ENCODE measurements around the gene PRKCB.
"Not testable (repeated sequence)": the region's sequence is repeated elsewhere in the genome, so short reads cannot be mapped to it uniquely, and the experiment has no call there.

Gene PRKCB

GRCh38 chr16:24027466-24027865, 191.7 kb downstream of the PRKCB start:
- DNase-seq (ENCODE audit: low read depth, low spot score) = no peak
- Histone ChIP-seq H3K27ac (ENCODE audit: low read length) (no peak overlapping the region), H3K4me1 (ENCODE audit: control insufficient read depth, insufficient read depth, low read length) (no peaks in the 10 kb centered on the region), H3K4me3 (ENCODE audit: low read length) (no peak overlapping the region), H3K9me3 (ENCODE audit: control insufficient read depth, insufficient read depth, low read length) (no peaks in the 10 kb centered on the region), H3K27me3 (ENCODE audit: control insufficient read depth, insufficient read depth, low read length) (no peaks in the 10 kb centered on the region), H3K36me3 (ENCODE audit: control insufficient read depth, insufficient read depth, low read length) (no peaks in the 10 kb centered on the region)
- whole genome bisulfite sequencing (ENCODE audit: insufficient coverage, insufficient read length) = no CpG with 5 or more reads among the region's 8 CpGs

- not testable (repeated sequence) for DNase-seq (ENCODE audit: low read depth, low spot score); H3K36me3 ChIP-seq (ENCODE audit: control insufficient read depth, insufficient read depth, low read length); H3K4me1 ChIP-seq (ENCODE audit: control insufficient read depth, insufficient read depth, low read length); H3K9me3 ChIP-seq (ENCODE audit: control insufficient read depth, insufficient read depth, low read length); H3K4me3 ChIP-seq (ENCODE audit: low read length); H3K27me3 ChIP-seq (ENCODE audit: control insufficient read depth, insufficient read depth, low read length); H3K27ac ChIP-seq (ENCODE audit: low read length)
- no CpG with 5 or more reads among the region's 1 CpG for WGBS (ENCODE audit: insufficient coverage, insufficient read length)
These were observed 194.1 kb downstream of the PRKCB start for GRCh38 chr16:24029841-24030240.

- Histone ChIP-seq H3K9me3 (ENCODE audit: control insufficient read depth, insufficient read depth, low read length) (no peaks in the 10 kb centered on the region), H3K4me1 (ENCODE audit: control insufficient read depth, insufficient read depth, low read length) (no peaks in the 10 kb centered on the region), H3K4me3 (ENCODE audit: low read length) (no peak overlapping the region), H3K27me3 (ENCODE audit: control insufficient read depth, insufficient read depth, low read length) (no peaks in the 10 kb centered on the region), H3K36me3 (ENCODE audit: control insufficient read depth, insufficient read depth, low read length) (no peaks in the 10 kb centered on the region), H3K27ac (ENCODE audit: low read length) (no peak overlapping the region)
- WGBS (ENCODE audit: insufficient coverage, insufficient read length) = no CpG with 5 or more reads among the region's 17 CpGs
- no peak for DNase-seq (ENCODE audit: low read depth, low spot score)
These were observed 199.5 kb downstream of the PRKCB start for GRCh38 chr16:24035127-24035842.

GRCh38 chr16:24036038-24036543, 200.3 kb downstream of the PRKCB start:
- H3K27me3 ChIP-seq (ENCODE audit: control insufficient read depth, insufficient read depth, low read length) = no peaks in the 10 kb centered on the region
- no peak for DNase-seq (ENCODE audit: low read depth, low spot score)
- no peaks in the 10 kb centered on the region for H3K36me3 ChIP-seq (ENCODE audit: control insufficient read depth, insufficient read depth, low read length)
- no peak overlapping the region for H3K27ac ChIP-seq (ENCODE audit: low read length)
- no peak overlapping the region for H3K4me3 ChIP-seq (ENCODE audit: low read length)
- no peaks in the 10 kb centered on the region for H3K4me1 ChIP-seq (ENCODE audit: control insufficient read depth, insufficient read depth, low read length)
- WGBS (ENCODE audit: insufficient coverage, insufficient read length) = no CpG with 5 or more reads among the region's 1 CpG
- no peaks in the 10 kb centered on the region for H3K9me3 ChIP-seq (ENCODE audit: control insufficient read depth, insufficient read depth, low read length)

- H3K4me1 ChIP-seq (ENCODE audit: control insufficient read depth, insufficient read depth, low read length) = no peaks in the 10 kb centered on the region
- no peak overlapping the region for H3K4me3 ChIP-seq (ENCODE audit: low read length)
- no CpG with 5 or more reads among the region's 8 CpGs for WGBS (ENCODE audit: insufficient coverage, insufficient read length)
- H3K27ac ChIP-seq (ENCODE audit: low read length) = no peak overlapping the region
- no peaks in the 10 kb centered on the region for H3K9me3 ChIP-seq (ENCODE audit: control insufficient read depth, insufficient read depth, low read length)
- no peaks in the 10 kb centered on the region for H3K27me3 ChIP-seq (ENCODE audit: control insufficient read depth, insufficient read depth, low read length)
- H3K36me3 ChIP-seq (ENCODE audit: control insufficient read depth, insufficient read depth, low read length) = no peaks in the 10 kb centered on the region
- DNase-seq (ENCODE audit: low read depth, low spot score) = no peak
These were observed 200.8 kb downstream of the PRKCB start for GRCh38 chr16:24036614-24037013.

- Histone ChIP-seq H3K4me1 (ENCODE audit: control insufficient read depth, insufficient read depth, low read length) (no peaks in the 10 kb centered on the region), H3K9me3 (ENCODE audit: control insufficient read depth, insufficient read depth, low read length) (no peaks in the 10 kb centered on the region), H3K27ac (ENCODE audit: low read length) (no peak overlapping the region), H3K4me3 (ENCODE audit: low read length) (no peak overlapping the region), H3K27me3 (ENCODE audit: control insufficient read depth, insufficient read depth, low read length) (no peaks in the 10 kb centered on the region), H3K36me3 (ENCODE audit: control insufficient read depth, insufficient read depth, low read length) (no peaks in the 10 kb centered on the region)
- no peak for DNase-seq (ENCODE audit: low read depth, low spot score)
- no CpG with 5 or more reads among the region's 3 CpGs for whole genome bisulfite sequencing (ENCODE audit: insufficient coverage, insufficient read length)
These were observed 201.6 kb downstream of the PRKCB start for GRCh38 chr16:24037335-24037734.

GRCh38 chr16:24041834-24042631, 206.2 kb downstream of the PRKCB start:
- Histone ChIP-seq H3K9me3 (ENCODE audit: control insufficient read depth, insufficient read depth, low read length) (no peaks in the 10 kb centered on the region), H3K4me1 (ENCODE audit: control insufficient read depth, insufficient read depth, low read length) (no peaks in the 10 kb centered on the region), H3K36me3 (ENCODE audit: control insufficient read depth, insufficient read depth, low read length) (no peaks in the 10 kb centered on the region), H3K27me3 (ENCODE audit: control insufficient read depth, insufficient read depth, low read length) (no peaks in the 10 kb centered on the region), H3K4me3 (ENCODE audit: low read length) (no peak overlapping the region), H3K27ac (ENCODE audit: low read length) (no peak overlapping the region)
- WGBS (ENCODE audit: insufficient coverage, insufficient read length) = 100% methylated on average over 3 of the region's 11 CpGs
- no peak for DNase-seq (ENCODE audit: low read depth, low spot score)

- WGBS (ENCODE audit: insufficient coverage, insufficient read length) = no CpG with 5 or more reads among the region's 2 CpGs
- no peak overlapping the region for H3K4me3 ChIP-seq (ENCODE audit: low read length)
- DNase-seq (ENCODE audit: low read depth, low spot score) = no peak
- no peaks in the 10 kb centered on the region for H3K9me3 ChIP-seq (ENCODE audit: control insufficient read depth, insufficient read depth, low read length)
- no peaks in the 10 kb centered on the region for H3K36me3 ChIP-seq (ENCODE audit: control insufficient read depth, insufficient read depth, low read length)
- no peaks in the 10 kb centered on the region for H3K4me1 ChIP-seq (ENCODE audit: control insufficient read depth, insufficient read depth, low read length)
- H3K27ac ChIP-seq (ENCODE audit: low read length) = no peak overlapping the region
- no peaks in the 10 kb centered on the region for H3K27me3 ChIP-seq (ENCODE audit: control insufficient read depth, insufficient read depth, low read length)
These were observed 208.7 kb downstream of the PRKCB start for GRCh38 chr16:24044467-24044866.

GRCh38 chr16:24045641-24046040, 209.9 kb downstream of the PRKCB start:
- H3K4me3 ChIP-seq (ENCODE audit: low read length) = no peak overlapping the region
- no peaks in the 10 kb centered on the region for H3K27me3 ChIP-seq (ENCODE audit: control insufficient read depth, insufficient read depth, low read length)
- peak; percentile 70 for DNase-seq (ENCODE audit: low read depth, low spot score)
- H3K36me3 ChIP-seq (ENCODE audit: control insufficient read depth, insufficient read depth, low read length) = no peaks in the 10 kb centered on the region
- no CpG with 5 or more reads among the region's 12 CpGs for WGBS (ENCODE audit: insufficient coverage, insufficient read length)
- no peaks in the 10 kb centered on the region for H3K9me3 ChIP-seq (ENCODE audit: control insufficient read depth, insufficient read depth, low read length)
- H3K27ac ChIP-seq (ENCODE audit: low read length) = no peak overlapping the region
- H3K4me1 ChIP-seq (ENCODE audit: control insufficient read depth, insufficient read depth, low read length) = no peaks in the 10 kb centered on the region; the same call in 1 of the 2 replicates

GRCh38 chr16:24046442-24046841, 210.7 kb downstream of the PRKCB start:
- H3K27me3 ChIP-seq (ENCODE audit: control insufficient read depth, insufficient read depth, low read length) = no peaks in the 10 kb centered on the region
- no peaks in the 10 kb centered on the region for H3K9me3 ChIP-seq (ENCODE audit: control insufficient read depth, insufficient read depth, low read length)
- H3K4me1 ChIP-seq (ENCODE audit: control insufficient read depth, insufficient read depth, low read length) = no peaks in the 10 kb centered on the region; the same call in 1 of the 2 replicates
- no peak overlapping the region for H3K27ac ChIP-seq (ENCODE audit: low read length)
- whole genome bisulfite sequencing (ENCODE audit: insufficient coverage, insufficient read length) = no CpG with 5 or more reads among the region's 4 CpGs
- no peaks in the 10 kb centered on the region for H3K36me3 ChIP-seq (ENCODE audit: control insufficient read depth, insufficient read depth, low read length)
- no peak overlapping the region for H3K4me3 ChIP-seq (ENCODE audit: low read length)
- no peak for DNase-seq (ENCODE audit: low read depth, low spot score)

All from iPS DF 6.9 (cell line).